Suprapubic skin (tissue), 4 donors: ENCODE measurements around the gene SFSWAP. TPM values are rescaled to one million over a fixed set of nuclear protein-coding genes. Genes with fewer than 3 reads are reported as not detected.
A peak's percentile ranks its signal among the peaks of the same experiment; 100 is the strongest.
"Not testable (repeated sequence)": the region's sequence is repeated elsewhere in the genome, so short reads cannot be mapped to it uniquely, and the experiment has no call there.

Experiments used
- DNase-seq, 2 donors: peaks; one replicate each; pipeline ENCODE4 v3.0.0-alpha.2; 2019; ENCODE audit warnings: low spot score in 2 of 2
- H3K27ac ChIP-seq: fragments of 200-600 bp; sonication (generic); one replicate; pipeline ENCODE4 v1.5.1; 2019
- H3K27me3 ChIP-seq: fragments of 200-600 bp; sonication (generic); one replicate; pipeline ENCODE4 v1.5.1; 2019
- H3K36me3 ChIP-seq: fragments of 200-600 bp; sonication (generic); one replicate; pipeline ENCODE4 v1.5.1; 2019
- H3K4me1 ChIP-seq: fragments of 200-600 bp; sonication (generic); one replicate; pipeline ENCODE4 v1.5.1; 2019
- H3K4me3 ChIP-seq: fragments of 200-600 bp; sonication (generic); one replicate; pipeline ENCODE4 v1.5.1; 2019; ENCODE audit warnings: mild to moderate bottlenecking
- H3K9me3 ChIP-seq: fragments of 200-600 bp; sonication (generic); one replicate; pipeline ENCODE4 v1.5.1; 2019
- CTCF ChIP-seq, 2 donors: fragments of 200-600 bp in 1 of 2; fragments of 450-650 bp in 1 of 2; sonication (generic) in 1 of 2; IDR thresholded peaks; one replicate each; pipeline ENCODE4 v1.5.1; 2016 to 2019; ENCODE audit warnings: antibody characterized with exemption in 2 of 2, mild to moderate bottlenecking in 1 of 2, moderate library complexity in 1 of 2
- EP300 ChIP-seq: sonication (generic); formaldehyde crosslinking; IDR thresholded peaks from one replicate; pipeline ENCODE4 v1.6.1; 2017; ENCODE audit warnings: antibody characterized with exemption
- POLR2A ChIP-seq, 2 donors: fragments of 450-650 bp; IDR thresholded peaks; one replicate each; pipeline ENCODE4 v1.6.1; 2017; ENCODE audit warnings: antibody characterized with exemption in 2 of 2, mild to moderate bottlenecking in 2 of 2, moderate library complexity in 2 of 2
- POLR2AphosphoS5 ChIP-seq, 3 donors: sonication (generic); formaldehyde crosslinking; IDR thresholded peaks; one replicate each; pipeline ENCODE4 v1.6.1; 2017; ENCODE audit warnings: antibody characterized with exemption in 3 of 3
- WGBS: methylation state at CpG from one replicate; pipeline ENCODE4 v1.1.5; 2018; 5-methylcytosine and 5-hydroxymethylcytosine counted together
- total RNA-seq, 4 donors: library from RNA; depleted of rRNA; stranded (reverse); fragments of >200 nt; gene quantifications; one replicate each; pipeline ENCODE4 v1.1.0, GENCODE V29; 2016

The SFSWAP gene
- total RNA-seq, 4 donors from 2014 or later: 41.3 to 107 (median 49.9) TPM

DNA sequence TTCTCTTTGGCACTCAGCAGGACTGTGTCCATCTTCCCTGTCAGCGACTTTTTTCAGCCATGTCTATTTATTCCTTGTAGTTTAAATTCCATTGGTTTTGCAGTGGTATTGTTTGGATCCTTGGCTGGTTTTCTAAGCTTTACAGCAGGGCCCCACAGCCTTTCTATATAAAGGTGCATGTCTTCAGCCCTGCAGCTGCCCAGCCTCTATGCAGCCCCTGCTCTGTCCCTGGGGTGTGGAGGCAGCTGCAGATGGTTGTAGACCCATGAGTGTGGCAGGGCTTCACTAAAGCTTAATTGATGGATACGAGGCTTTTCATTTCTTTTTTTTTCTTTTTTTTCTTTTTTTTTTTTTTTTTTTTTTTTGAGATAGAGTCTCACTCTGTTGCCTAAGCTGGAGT, 29.7 kb downstream of the SFSWAP start:
- no peak for TF ChIP-seq POLR2AphosphoS5 (IDR thresholded peaks at IDR 0.05)
- DNase-seq: no peak
- H3K36me3 ChIP-seq: peaks cover 70% of the 10 kb centered on the region

DNA sequence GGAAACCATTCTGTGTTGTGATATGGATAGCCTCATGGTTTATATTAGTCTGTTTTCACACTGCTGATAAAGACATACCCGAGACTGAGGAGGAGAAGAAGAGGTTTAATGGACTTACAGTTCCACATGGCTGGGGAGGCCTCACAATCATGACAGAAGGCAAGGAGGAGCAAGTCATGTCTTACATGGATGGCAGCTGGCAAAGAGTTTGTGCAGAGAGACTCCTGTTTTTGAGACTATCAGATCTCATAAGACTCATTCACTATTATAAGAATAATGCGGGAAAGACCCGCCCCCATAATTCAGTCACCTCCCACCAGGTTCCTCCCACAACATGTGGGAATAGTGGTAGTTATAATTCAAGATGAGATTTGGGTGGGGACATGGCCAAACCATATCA, 31.9 kb downstream of the SFSWAP start:
- 97% methylated on average over 3 of the region's 3 CpGs for WGBS
- not testable (repeated sequence) for H3K27ac ChIP-seq, DNase-seq, H3K9me3 ChIP-seq, H3K4me3 ChIP-seq, H3K4me1 ChIP-seq, H3K27me3 ChIP-seq
- H3K36me3 ChIP-seq: peaks cover 75% of the 10 kb centered on the region

More for the DNA sequence above, 29.7 kb downstream of the SFSWAP start:
- 84% methylated on average over 2 of the region's 2 CpGs for WGBS
- Histone ChIP-seq H3K9me3 (no peaks in the 10 kb centered on the region), H3K4me3 (no peak overlapping the region), H3K27me3 (no peaks in the 10 kb centered on the region), H3K4me1 (no peaks in the 10 kb centered on the region), H3K27ac (no peak overlapping the region)

DNA sequence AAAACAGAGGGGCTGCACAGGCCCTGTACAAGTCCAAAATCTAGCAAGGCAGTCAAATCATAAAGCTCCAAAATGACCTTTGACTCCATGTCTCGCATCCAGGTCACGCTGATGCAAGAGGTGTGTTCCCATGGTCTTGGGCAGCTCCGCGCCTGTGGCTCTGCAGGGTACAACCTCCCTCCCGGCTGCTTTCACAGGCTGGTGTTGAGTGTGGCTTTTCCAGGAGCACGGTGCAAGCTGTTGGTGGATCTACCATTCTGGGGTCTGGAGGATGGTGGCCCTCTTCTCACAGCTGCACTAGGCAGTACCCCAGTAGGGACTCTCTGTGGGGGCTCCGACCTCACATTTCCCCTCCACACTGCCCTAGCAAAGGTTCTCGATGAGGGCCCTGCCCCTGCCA, 32.5 kb downstream of the SFSWAP start:
- peaks cover 82% of the 10 kb centered on the region for H3K36me3 ChIP-seq

DNA sequence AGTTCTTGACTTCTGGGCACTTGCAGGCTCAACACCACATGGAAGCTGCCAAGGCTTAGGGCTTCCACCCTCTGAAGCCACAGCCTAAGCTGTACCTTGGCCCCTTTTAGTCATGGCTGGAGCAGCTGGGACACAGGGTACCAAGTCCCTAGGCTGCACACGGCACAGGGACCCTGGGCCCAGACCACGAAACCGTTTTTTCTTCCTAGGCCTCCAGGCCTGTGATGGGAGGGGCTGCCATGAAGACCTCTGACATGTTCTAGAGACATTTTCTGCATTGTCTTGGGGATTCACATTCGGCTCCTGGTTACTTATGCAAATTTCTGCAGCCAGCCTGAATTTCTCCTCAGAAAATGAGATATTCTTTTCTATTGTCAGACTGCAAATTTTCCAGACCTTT, 33.0 kb downstream of the SFSWAP start:
- 100% methylated on average over 4 of the region's 4 CpGs for WGBS
- not testable (repeated sequence) for H3K9me3 ChIP-seq, H3K4me3 ChIP-seq, H3K27me3 ChIP-seq, H3K4me1 ChIP-seq, DNase-seq, H3K27ac ChIP-seq
- peaks cover 85% of the 10 kb centered on the region for H3K36me3 ChIP-seq

More for the DNA sequence above, 32.5 kb downstream of the SFSWAP start:
- DNase-seq, H3K9me3 ChIP-seq, H3K4me1 ChIP-seq, H3K27ac ChIP-seq, H3K27me3 ChIP-seq, H3K4me3 ChIP-seq: not testable (repeated sequence)
- 96% methylated on average over 7 of the region's 8 CpGs for WGBS

GRCh38 chr12:131744675-131745074, 33.8 kb downstream of the SFSWAP start:
- H3K27ac ChIP-seq, DNase-seq, H3K27me3 ChIP-seq, H3K4me3 ChIP-seq, H3K9me3 ChIP-seq, H3K4me1 ChIP-seq: not testable (repeated sequence)
- peaks cover 87% of the 10 kb centered on the region for H3K36me3 ChIP-seq
- 85% methylated on average over 1 of the region's 1 CpG for WGBS

GRCh38 chr12:131745706-131746105, 34.8 kb downstream of the SFSWAP start:
- TF ChIP-seq POLR2AphosphoS5 (IDR thresholded peaks at IDR 0.05) (no peak), POLR2A (IDR thresholded peaks at IDR 0.05) (no peak), EP300 (no peak), CTCF (IDR thresholded peaks at IDR 0.05) (no peak)

DNA sequence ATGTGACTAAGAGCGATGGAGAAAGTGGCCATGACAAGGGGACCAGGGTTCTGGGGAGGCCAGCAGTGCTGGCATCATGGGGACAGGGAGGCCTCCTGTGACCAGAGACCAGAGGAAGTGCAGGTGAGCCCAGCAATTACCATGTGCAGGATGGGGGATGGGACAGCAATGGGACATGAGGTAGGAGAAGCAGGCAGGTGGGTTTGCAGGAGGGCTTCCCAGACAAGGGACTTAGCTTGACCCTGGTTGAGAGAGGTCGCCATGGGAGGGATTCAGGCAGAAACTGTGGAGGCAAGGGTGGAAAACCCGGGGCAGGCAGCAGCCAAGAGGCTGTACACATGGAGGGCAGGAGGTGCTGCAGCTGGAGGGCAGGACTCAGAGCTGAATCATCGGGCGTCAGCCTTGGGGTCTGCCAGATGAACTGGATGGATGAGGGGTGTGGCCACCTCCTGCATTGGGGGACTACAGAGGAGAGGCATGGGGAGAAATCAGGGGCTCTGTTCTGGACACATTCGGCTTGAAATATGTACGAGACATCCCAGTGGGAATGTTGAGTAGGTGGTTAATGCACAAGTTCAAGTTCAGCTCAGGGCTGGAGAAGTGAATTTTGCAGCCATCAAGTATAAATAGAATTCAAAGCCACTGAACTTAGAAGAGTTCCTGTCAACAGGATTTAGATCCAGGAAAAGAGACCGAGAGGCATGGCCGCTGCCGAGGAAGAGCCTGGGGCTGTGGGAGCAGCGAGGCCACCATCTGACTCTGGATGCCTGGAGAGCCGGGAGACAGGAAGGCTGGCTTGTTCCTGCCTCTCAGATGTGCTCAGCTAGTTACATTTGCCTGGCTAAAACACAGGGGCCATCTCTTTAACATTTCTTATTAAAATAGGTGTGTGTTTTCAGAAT, 36.6 kb downstream of the SFSWAP start:
- no peak overlapping the region for H3K4me3 ChIP-seq
- no peak overlapping the region for H3K27ac ChIP-seq
- H3K4me1 ChIP-seq: no peaks in the 10 kb centered on the region
- no peak for DNase-seq
- TF ChIP-seq EP300 (no peak), POLR2AphosphoS5 (IDR thresholded peaks at IDR 0.05) (no peak)
- 84% methylated on average over 12 of the region's 12 CpGs for WGBS
- no peaks in the 10 kb centered on the region for H3K9me3 ChIP-seq
- no peaks in the 10 kb centered on the region for H3K27me3 ChIP-seq
- H3K36me3 ChIP-seq: peaks cover 81% of the 10 kb centered on the region

More at GRCh38 chr12:131745706-131746105, 34.8 kb downstream of the SFSWAP start:
- Histone ChIP-seq H3K4me1 (no peaks in the 10 kb centered on the region), H3K36me3 (peaks cover 87% of the 10 kb centered on the region), H3K27ac (no peak overlapping the region), H3K27me3 (no peaks in the 10 kb centered on the region), H3K4me3 (no peak overlapping the region), H3K9me3 (no peaks in the 10 kb centered on the region)
- no peak for DNase-seq
- 83% methylated on average over 7 of the region's 7 CpGs for WGBS

DNA sequence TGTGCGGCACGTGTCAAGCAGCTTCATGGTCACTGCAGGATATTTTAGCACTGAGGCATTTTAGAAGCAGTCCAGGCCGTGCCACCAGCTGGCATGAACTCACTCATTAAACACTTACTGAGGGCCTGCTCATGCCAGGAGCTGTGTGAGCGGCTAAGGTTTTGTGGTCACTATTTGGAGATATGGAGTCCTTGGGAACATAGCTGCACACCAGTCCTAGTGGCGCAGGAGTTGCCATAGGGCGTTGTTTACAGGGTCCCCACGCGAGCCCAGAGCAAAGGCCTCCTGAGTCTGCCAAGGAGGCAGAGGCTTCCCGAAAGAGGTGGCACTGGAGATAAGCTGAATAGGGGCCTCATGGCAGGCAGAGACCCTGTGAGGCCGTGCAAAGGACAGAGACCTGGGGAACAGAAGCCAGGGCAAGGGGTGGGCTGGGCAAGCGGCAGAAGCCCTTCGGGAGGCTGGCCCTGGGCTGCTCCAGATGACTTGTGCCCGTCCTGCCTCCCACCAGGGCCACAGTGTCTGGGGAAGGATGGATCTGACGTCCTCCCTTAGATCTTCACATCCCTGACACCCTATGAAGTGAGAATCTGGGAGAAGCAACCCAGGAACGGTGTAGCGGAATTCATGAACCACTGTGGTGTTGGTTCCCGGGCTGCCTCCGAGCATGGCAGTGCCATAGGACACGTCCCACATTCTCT, 38.9 kb downstream of the SFSWAP start:
- H3K27me3 ChIP-seq: no peaks in the 10 kb centered on the region
- 92% methylated on average over 19 of the region's 19 CpGs for WGBS
- TF ChIP-seq EP300 (no peak), POLR2AphosphoS5 (IDR thresholded peaks at IDR 0.05) (no peak), CTCF (IDR thresholded peaks at IDR 0.05) (no peak), POLR2A (IDR thresholded peaks at IDR 0.05) (no peak)
- no peaks in the 10 kb centered on the region for H3K4me1 ChIP-seq
- no peak overlapping the region for H3K4me3 ChIP-seq
- H3K27ac ChIP-seq: no peak overlapping the region
- DNase-seq: peak in 1 of 2 donors; percentile 52
- H3K9me3 ChIP-seq: no peaks in the 10 kb centered on the region
- peaks cover 79% of the 10 kb centered on the region for H3K36me3 ChIP-seq
